Endothelial cell of umbilical vein (primary cell): ENCODE data around the gene AJM1. TPM values are rescaled to one million over a fixed set of nuclear protein-coding genes. Genes with fewer than 3 reads are reported as not detected.

Source experiments
- BruUV-seq: library from RNA; stranded (reverse); fragments of 400-500 nt; replicated peaks from 2 replicates; lab custom pipeline; 2021; lab: Mats Ljungman, UMichigan
- CTCF ChIA-PET: fragments of 300-600, 350-600 bp; sonication (Branson Sonifier 250); formaldehyde crosslinking; loops from one replicate; lab custom pipeline; 2021; ENCODE audit warnings: antibody characterized with exemption, inconsistent platforms; lab: Charles Lee
- POLR2A ChIA-PET: fragments of 300-600, 350-600 bp; sonication (Branson Sonifier 250); formaldehyde crosslinking; loops from one replicate; lab custom pipeline; 2021; ENCODE audit warnings: antibody characterized with exemption, inconsistent platforms; lab: Charles Lee
- DNase-seq: peaks from one replicate; pipeline ENCODE4 v3.0.0-alpha.2; 2011; ENCODE audit warnings: low read depth, low spot score
- FAIRE-seq: peaks from 2 replicates; lab custom pipeline; 2011; peaks lifted over from hg19 to GRCh38; lab: Jason Lieb, UNC
- H2AFZ ChIP-seq: 2 replicates; pipeline ENCODE4 v1.6.0; 2012; ENCODE audit warnings: low read depth, low read length, control low read depth, inconsistent platforms
- H3K27ac ChIP-seq: 2 replicates; pipeline ENCODE4 v1.5.1; 2011; ENCODE audit warnings: low read depth, mild to moderate bottlenecking, control low read depth, low read length, moderate library complexity; ENCODE audit not compliant: insufficient read depth
- H3K27me3 ChIP-seq, 2 experiments: 2 replicates each; pipeline versions ENCODE4 v1.6.0 to v1.6.1; 2011; ENCODE audit warnings: low read length in 2 of 2, mixed read lengths in 1 of 2; ENCODE audit not compliant: control insufficient read depth in 2 of 2, insufficient read depth in 2 of 2
- H3K36me3 ChIP-seq, 2 experiments: 2 replicates in 1 of 2; 3 replicates in 1 of 2; pipeline ENCODE4 v1.5.1; 2011; ENCODE audit warnings: low read length in 2 of 2, mild to moderate bottlenecking in 1 of 2, moderate library complexity in 1 of 2; ENCODE audit not compliant: control insufficient read depth in 2 of 2, insufficient read depth in 2 of 2; ENCODE audit errors: extremely low read depth in 1 of 2
- H3K4me1 ChIP-seq: 3 replicates; pipeline ENCODE4 v1.5.1; 2011; ENCODE audit warnings: mild to moderate bottlenecking, low read length; ENCODE audit not compliant: control insufficient read depth, insufficient read depth; ENCODE audit errors: extremely low read depth
- H3K4me2 ChIP-seq: 2 replicates; pipeline ENCODE4 v1.6.1; 2011; ENCODE audit warnings: low read length, control low read depth, mixed read lengths; ENCODE audit not compliant: insufficient read depth
- H3K4me3 ChIP-seq, 3 experiments: fragments of 200-600 bp in 1 of 3; sonication (generic), shearing (Covaris generic) in 1 of 3; replicated peaks in 1 of 3; 2 replicates each; pipeline ENCODE4 v1.5.1; 2011 to 2016; ENCODE audit warnings: control low read depth in 3 of 3, low read length in 3 of 3, mild to moderate bottlenecking in 2 of 3, inconsistent platforms in 1 of 3, low read depth in 1 of 3, moderate library complexity in 1 of 3; ENCODE audit not compliant: insufficient read depth in 1 of 3
- H3K79me2 ChIP-seq: 2 replicates; pipeline ENCODE4 v1.6.0; 2012; ENCODE audit warnings: low read length, inconsistent platforms; ENCODE audit not compliant: control insufficient read depth, insufficient read depth
- H3K9ac ChIP-seq: replicated peaks from 2 replicates; pipeline ENCODE3; 2011; ENCODE audit warnings: low read length, control low read depth; ENCODE audit not compliant: insufficient read depth; ENCODE audit errors: extremely low read depth
- H3K9me1 ChIP-seq: replicated peaks from 3 replicates; pipeline ENCODE4 v1.6.0; 2011; ENCODE audit warnings: mild to moderate bottlenecking, low read length; ENCODE audit not compliant: control insufficient read depth, insufficient read depth; ENCODE audit errors: extremely low read depth
- H3K9me3 ChIP-seq: replicated peaks from 2 replicates; pipeline ENCODE4 v1.5.1; 2012; ENCODE audit warnings: low read length, inconsistent platforms; ENCODE audit not compliant: control insufficient read depth, insufficient read depth
- H4K20me1 ChIP-seq: replicated peaks from 2 replicates; pipeline ENCODE3; 2011; ENCODE audit warnings: mild to moderate bottlenecking, low read length; ENCODE audit not compliant: control insufficient read depth, insufficient read depth; ENCODE audit errors: extremely low read depth
- EZH2 ChIP-seq: IDR thresholded peaks from 2 replicates; pipeline ENCODE4 v1.6.1; 2012; ENCODE audit warnings: borderline replicate concordance, low read depth, mild to moderate bottlenecking, moderate library complexity, low read length, inconsistent platforms; ENCODE audit not compliant: severe bottlenecking
- FOS ChIP-seq: IDR thresholded peaks from 2 replicates; pipeline ENCODE4 v1.6.1; 2011; ENCODE audit warnings: mild to moderate bottlenecking, low read length, moderate library complexity, borderline replicate concordance; ENCODE audit not compliant: insufficient read depth
- GATA2 ChIP-seq: IDR thresholded peaks from 2 replicates; pipeline ENCODE4 v1.7.0; 2011; ENCODE audit warnings: low read depth, mild to moderate bottlenecking, moderate library complexity, mixed read lengths, low read length; ENCODE audit not compliant: insufficient read length, insufficient read depth
- JUN ChIP-seq: IDR thresholded peaks from 2 replicates; pipeline ENCODE4 v1.6.1; 2011; ENCODE audit warnings: borderline replicate concordance, low read depth; ENCODE audit not compliant: insufficient read length, insufficient read depth
- MYC ChIP-seq: IDR thresholded peaks from one replicate; pipeline ENCODE4 v1.6.1; 2011; ENCODE audit warnings: mild to moderate bottlenecking, low read depth, low read length
- POLR2A ChIP-seq: IDR thresholded peaks from 2 replicates; pipeline ENCODE4 v1.6.1; 2012; ENCODE audit warnings: low read depth, mild to moderate bottlenecking, control low read depth, low read length
- POLR2AphosphoS5 ChIP-seq: IDR thresholded peaks from 2 replicates; pipeline ENCODE4 v1.6.1; 2012; ENCODE audit warnings: low read depth, mild to moderate bottlenecking, control low read depth, low read length, moderate library complexity; ENCODE audit not compliant: insufficient read depth
- dilution Hi-C: fragments of 300-500 bp; cut with MboI; formaldehyde crosslinking; loops from one replicate; pipeline ENCODE4 v1.15.0; 2019; ENCODE audit warnings: low sequenced_read_pairs; ENCODE audit not compliant: extremely low pct_ligation_motif_present
- intact Hi-C: fragments of 100-400 bp; cut with micrococcal nuclease; formaldehyde crosslinking; loops from one replicate; pipeline ENCODE4 v1.10.0; 2022
- polyA plus RNA-seq, 4 experiments: library from polyadenylated mRNA; depleted of rRNA in 3 of 4; stranded (reverse) in 3 of 4; unstranded in 1 of 4; fragments of >200 nt; gene quantifications; 2 replicates each; pipeline versions ENCODE4 v1.2.1 to v1.2.3, GENCODE V29; 2011 to 2012; ENCODE audit warnings: missing spikeins in 1 of 4
- total RNA-seq: library from RNA; stranded (reverse); gene quantifications from 2 replicates; pipeline ENCODE4 v1.2.3, GENCODE V29; 2021
- TF ChIP-seq, protein P1 (sequence below), 2 donors: IDR thresholded peaks; 1 replicate in 1 of 2; 2 replicates in 1 of 2; pipeline ENCODE4 v1.5.1; 2011; ENCODE audit warnings: low read length in 2 of 2, mild to moderate bottlenecking in 2 of 2, moderate library complexity in 2 of 2, control low read depth in 1 of 2, inconsistent platforms in 1 of 2, low read depth in 1 of 2; ENCODE audit not compliant: insufficient read depth in 1 of 2; ENCODE audit errors: extremely low read depth in 1 of 2
- TF ChIP-seq, protein P2 (sequence below): IDR thresholded peaks from 2 replicates; pipeline ENCODE4 v1.6.1; 2011; ENCODE audit not compliant: insufficient read depth, insufficient read length

The AJM1 gene
- total and polyA plus RNA-seq, 2 donors (not counting 3 experiments of a cell fraction or from before 2014, with no cell fraction given), result 0.30 to 1.3 TPM

DNA sequence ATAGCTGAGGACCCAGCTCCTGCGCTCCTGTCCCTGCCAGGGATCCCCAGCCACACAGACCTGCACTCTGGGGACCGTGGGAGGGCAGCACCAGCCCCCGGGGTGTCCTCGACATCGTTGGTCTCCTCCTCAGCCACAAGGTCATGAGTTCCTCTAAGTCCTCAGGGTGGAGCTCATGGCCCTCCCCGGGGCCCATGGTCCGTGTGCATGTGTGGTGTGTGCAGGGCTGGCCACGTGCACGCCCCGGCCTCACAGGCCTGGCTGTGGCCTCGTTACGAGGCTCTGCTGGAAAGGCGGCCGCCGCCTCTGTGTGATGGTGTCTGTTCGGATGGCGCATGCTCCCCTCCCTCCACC, 16.1 kb upstream of the AJM1 start:
- Histone ChIP-seq H3K9ac (no peak overlapping the region), H3K27me3 (no peaks in the 10 kb centered on the region), H3K9me3 (no peaks in the 10 kb centered on the region), H3K4me3 (no peak overlapping the region), H3K4me1 (peaks cover under 1% of the 10 kb centered on the region), H3K36me3 (peaks cover 10 to 51% of the 10 kb centered on the region in 2 experiments), H3K27ac (no peak overlapping the region), H4K20me1 (no peaks in the 10 kb centered on the region), H2AFZ (no peak overlapping the region), H3K79me2 (peaks cover 11% of the 10 kb centered on the region), H3K4me2 (no peak overlapping the region), H3K9me1 (no peaks in the 10 kb centered on the region)
- dilution Hi-C loops, result no loop called here
- intact Hi-C loops, result no loop called here
- no TSS peak for BruUV-seq
- POLR2A ChIA-PET, result no interaction called here
- FAIRE-seq, result no peak
- DNase-seq, result no peak
- CTCF ChIA-PET, result no interaction called here
- TF ChIP-seq, protein P1, sequence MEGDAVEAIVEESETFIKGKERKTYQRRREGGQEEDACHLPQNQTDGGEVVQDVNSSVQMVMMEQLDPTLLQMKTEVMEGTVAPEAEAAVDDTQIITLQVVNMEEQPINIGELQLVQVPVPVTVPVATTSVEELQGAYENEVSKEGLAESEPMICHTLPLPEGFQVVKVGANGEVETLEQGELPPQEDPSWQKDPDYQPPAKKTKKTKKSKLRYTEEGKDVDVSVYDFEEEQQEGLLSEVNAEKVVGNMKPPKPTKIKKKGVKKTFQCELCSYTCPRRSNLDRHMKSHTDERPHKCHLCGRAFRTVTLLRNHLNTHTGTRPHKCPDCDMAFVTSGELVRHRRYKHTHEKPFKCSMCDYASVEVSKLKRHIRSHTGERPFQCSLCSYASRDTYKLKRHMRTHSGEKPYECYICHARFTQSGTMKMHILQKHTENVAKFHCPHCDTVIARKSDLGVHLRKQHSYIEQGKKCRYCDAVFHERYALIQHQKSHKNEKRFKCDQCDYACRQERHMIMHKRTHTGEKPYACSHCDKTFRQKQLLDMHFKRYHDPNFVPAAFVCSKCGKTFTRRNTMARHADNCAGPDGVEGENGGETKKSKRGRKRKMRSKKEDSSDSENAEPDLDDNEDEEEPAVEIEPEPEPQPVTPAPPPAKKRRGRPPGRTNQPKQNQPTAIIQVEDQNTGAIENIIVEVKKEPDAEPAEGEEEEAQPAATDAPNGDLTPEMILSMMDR (IDR thresholded peaks at IDR 0.05; ENCODE audit: extremely low read depth in 1 of 2, insufficient read depth in 1 of 2, low read depth in 1 of 2, low read length in 2 of 2), result no peak
- no peak for TF ChIP-seq EZH2
- TF ChIP-seq MYC, result no peak
- no peak for TF ChIP-seq POLR2AphosphoS5
- TF ChIP-seq GATA2, result no peak
- no peak for TF ChIP-seq JUN
- no peak for TF ChIP-seq FOS
- TF ChIP-seq, protein P2, sequence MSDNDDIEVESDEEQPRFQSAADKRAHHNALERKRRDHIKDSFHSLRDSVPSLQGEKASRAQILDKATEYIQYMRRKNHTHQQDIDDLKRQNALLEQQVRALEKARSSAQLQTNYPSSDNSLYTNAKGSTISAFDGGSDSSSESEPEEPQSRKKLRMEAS, result no peak
- TF ChIP-seq POLR2A, result no peak
